Chondrocyte (in vitro differentiated cells): ENCODE results near the gene KCNH5. TPM values are rescaled to one million over a fixed set of nuclear protein-coding genes. Genes with fewer than 3 reads are reported as not detected.

Experiments
- DNase-seq: peaks from one replicate; pipeline ENCODE4 v3.0.0; 2021; ENCODE audit warnings: mixed read lengths, low spot score
- H3K27ac Mint-ChIP-seq: one replicate; pipeline ENCODE4 v1.8.0; 2021; ENCODE audit warnings: mild to moderate bottlenecking, moderate library complexity, mixed read lengths; ENCODE audit not compliant: unreplicated experiment
- H3K27me3 Mint-ChIP-seq: 2 replicates; pipeline ENCODE4 v1.8.0; 2021; ENCODE audit warnings: low read depth, mixed read lengths
- H3K36me3 Mint-ChIP-seq: 2 replicates; pipeline ENCODE4 v1.8.0; 2021; ENCODE audit warnings: low read depth, mixed read lengths
- H3K4me1 Mint-ChIP-seq: 2 replicates; pipeline ENCODE4 v1.8.0; 2021; ENCODE audit warnings: low read depth, mild to moderate bottlenecking, mixed read lengths
- H3K4me3 Mint-ChIP-seq: one replicate; pipeline ENCODE4 v1.8.0; 2021; ENCODE audit warnings: mild to moderate bottlenecking, moderate library complexity, mixed read lengths; ENCODE audit not compliant: unreplicated experiment
- H3K9me3 Mint-ChIP-seq: 2 replicates; pipeline ENCODE4 v1.8.0; 2021; ENCODE audit warnings: low read depth, mixed read lengths
- total RNA-seq: library from RNA; stranded (reverse); gene quantifications from 3 replicates; pipeline ENCODE4 v1.2.1, GENCODE V29; 2021
- TF ChIP-seq, protein P1 (sequence below): fragments of 200-600 bp; sonication (generic); IDR thresholded peaks from 2 replicates; pipeline ENCODE4 v1.5.0; 2021; ENCODE audit warnings: antibody characterized with exemption, mild to moderate bottlenecking, moderate library complexity

The KCNH5 gene
- total RNA-seq, 1 donor from 2014 or later = not detected

DNA sequence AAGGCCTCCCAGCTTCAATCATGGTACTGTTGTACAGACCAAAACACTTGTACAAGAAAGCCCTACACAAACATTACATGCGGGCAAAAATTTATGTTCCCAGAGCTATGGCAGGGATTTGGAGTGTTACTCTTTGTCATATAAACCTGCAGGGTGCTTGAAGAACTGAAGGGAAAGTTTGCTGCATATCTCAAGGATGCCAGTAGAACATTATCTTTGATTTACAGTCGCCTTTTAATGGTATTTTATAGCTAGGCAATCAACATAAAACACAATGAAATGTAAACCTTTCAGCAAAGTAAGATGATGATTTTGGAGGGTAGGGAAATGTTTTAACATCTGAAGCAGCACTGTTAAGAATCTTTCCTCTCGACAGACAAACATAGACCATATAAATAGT is 305.6 kb downstream of the KCNH5 start:
- H3K36me3 Mint-ChIP-seq = no peaks in the 10 kb centered on the region
- TF ChIP-seq, protein P1, sequence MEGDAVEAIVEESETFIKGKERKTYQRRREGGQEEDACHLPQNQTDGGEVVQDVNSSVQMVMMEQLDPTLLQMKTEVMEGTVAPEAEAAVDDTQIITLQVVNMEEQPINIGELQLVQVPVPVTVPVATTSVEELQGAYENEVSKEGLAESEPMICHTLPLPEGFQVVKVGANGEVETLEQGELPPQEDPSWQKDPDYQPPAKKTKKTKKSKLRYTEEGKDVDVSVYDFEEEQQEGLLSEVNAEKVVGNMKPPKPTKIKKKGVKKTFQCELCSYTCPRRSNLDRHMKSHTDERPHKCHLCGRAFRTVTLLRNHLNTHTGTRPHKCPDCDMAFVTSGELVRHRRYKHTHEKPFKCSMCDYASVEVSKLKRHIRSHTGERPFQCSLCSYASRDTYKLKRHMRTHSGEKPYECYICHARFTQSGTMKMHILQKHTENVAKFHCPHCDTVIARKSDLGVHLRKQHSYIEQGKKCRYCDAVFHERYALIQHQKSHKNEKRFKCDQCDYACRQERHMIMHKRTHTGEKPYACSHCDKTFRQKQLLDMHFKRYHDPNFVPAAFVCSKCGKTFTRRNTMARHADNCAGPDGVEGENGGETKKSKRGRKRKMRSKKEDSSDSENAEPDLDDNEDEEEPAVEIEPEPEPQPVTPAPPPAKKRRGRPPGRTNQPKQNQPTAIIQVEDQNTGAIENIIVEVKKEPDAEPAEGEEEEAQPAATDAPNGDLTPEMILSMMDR = no peak
- peaks cover 9% of the 10 kb centered on the region for H3K9me3 Mint-ChIP-seq
- no peak overlapping the region for H3K4me3 Mint-ChIP-seq
- no peaks in the 10 kb centered on the region for H3K4me1 Mint-ChIP-seq
- no peak overlapping the region for H3K27ac Mint-ChIP-seq
- DNase-seq = no peak
- peaks cover 10% of the 10 kb centered on the region for H3K27me3 Mint-ChIP-seq

DNA sequence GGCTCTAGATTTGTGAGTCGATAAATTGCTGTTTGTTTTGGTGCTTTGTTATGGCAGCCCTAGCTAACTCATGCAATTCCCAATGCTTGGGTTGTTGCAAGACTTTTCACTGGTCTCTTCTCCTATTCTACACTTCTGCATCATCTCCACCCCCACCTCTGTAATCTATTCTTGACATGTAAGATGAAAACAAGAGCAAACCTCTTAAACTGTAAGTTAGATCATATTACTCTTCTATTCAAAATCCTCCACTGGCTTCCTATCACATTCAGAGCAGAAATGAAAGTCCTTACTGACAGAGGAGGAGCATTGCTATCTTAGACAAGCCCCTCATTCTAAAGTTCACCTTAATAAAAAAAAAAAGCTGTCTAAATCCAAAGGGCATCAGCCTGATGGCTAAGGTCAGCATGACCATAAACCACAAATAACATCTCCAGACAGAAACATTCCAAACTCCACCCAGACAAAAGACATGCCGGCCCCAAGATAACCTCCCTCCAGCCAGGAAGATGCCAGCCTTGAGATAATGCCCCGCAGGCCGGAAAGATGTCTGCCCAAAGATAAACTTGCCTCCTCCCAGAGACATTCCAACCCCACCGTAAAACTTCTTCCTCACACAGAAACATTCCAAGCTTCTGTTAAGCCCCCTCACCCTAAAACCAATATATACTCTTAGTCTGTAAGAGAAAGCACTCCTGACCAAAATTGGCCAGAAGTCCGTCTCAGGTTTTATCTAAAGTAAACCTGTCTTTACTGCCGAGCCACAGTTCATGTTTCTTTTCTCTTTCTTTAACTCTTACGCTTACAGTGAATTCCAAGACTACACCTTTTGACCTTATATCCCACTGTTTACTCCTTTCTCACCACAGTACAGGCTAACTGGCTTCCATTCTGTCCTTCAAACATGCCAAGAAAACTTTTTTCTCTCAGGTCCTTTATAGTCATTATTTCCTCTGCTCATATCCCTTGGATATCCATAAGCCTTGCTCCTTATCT is 308.9 kb downstream of the KCNH5 start:
- no peaks in the 10 kb centered on the region for H3K4me1 Mint-ChIP-seq
- H3K27me3 Mint-ChIP-seq = peaks cover 8% of the 10 kb centered on the region
- H3K9me3 Mint-ChIP-seq = peaks cover 9% of the 10 kb centered on the region
- no peak for DNase-seq
- no peak overlapping the region for H3K27ac Mint-ChIP-seq
- TF ChIP-seq, protein P1 = no peak
- H3K4me3 Mint-ChIP-seq = no peak overlapping the region
- H3K36me3 Mint-ChIP-seq = no peaks in the 10 kb centered on the region

DNA sequence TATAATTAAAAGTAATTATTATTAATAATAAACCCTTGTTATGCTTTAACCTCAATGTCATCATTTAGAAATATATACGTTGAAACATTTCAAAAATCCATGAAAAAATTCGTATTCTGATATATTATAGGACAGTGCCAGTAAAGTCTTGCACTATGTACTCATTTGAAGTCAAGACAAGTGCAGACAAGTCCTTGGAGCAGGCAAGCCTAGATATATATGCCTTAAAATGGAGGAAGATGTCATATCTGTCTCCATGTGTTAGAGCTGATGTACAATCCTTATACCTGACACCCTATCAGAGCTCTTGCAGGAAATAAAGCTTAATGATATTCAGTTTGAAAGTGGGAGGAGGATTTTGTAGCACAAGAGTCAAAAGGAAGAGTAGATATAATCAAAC is 310.4 kb downstream of the KCNH5 start:
- no peak overlapping the region for H3K27ac Mint-ChIP-seq
- H3K4me3 Mint-ChIP-seq = no peak overlapping the region
- H3K9me3 Mint-ChIP-seq = peaks cover 9% of the 10 kb centered on the region
- DNase-seq = no peak
- H3K27me3 Mint-ChIP-seq = peaks cover 3% of the 10 kb centered on the region
- H3K4me1 Mint-ChIP-seq = no peaks in the 10 kb centered on the region
- no peaks in the 10 kb centered on the region for H3K36me3 Mint-ChIP-seq
- TF ChIP-seq, protein P1 = no peak

DNA sequence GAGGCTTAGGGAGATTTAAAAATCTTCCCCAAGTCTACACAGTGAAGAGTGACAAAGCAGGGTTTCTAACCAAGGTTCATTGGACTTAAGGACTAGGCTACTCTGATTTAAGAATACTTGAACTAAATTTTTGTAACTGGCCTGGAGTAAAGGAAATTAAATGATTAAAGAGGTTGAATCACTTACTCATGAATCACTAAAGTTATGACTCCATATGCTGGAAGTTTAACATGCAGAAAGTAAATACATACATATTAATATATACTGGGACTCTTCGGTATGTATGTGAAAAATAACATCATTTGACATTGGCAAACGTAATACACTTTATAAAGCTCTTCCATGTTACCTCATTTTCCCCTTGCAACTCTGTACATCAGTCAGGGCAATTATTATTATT is 322.9 kb downstream of the KCNH5 start:
- no peak overlapping the region for H3K4me3 Mint-ChIP-seq
- peaks cover 6% of the 10 kb centered on the region for H3K27me3 Mint-ChIP-seq
- H3K9me3 Mint-ChIP-seq = no peaks in the 10 kb centered on the region
- TF ChIP-seq, protein P1 = no peak
- no peaks in the 10 kb centered on the region for H3K4me1 Mint-ChIP-seq
- DNase-seq = no peak
- no peak overlapping the region for H3K27ac Mint-ChIP-seq
- no peaks in the 10 kb centered on the region for H3K36me3 Mint-ChIP-seq

DNA sequence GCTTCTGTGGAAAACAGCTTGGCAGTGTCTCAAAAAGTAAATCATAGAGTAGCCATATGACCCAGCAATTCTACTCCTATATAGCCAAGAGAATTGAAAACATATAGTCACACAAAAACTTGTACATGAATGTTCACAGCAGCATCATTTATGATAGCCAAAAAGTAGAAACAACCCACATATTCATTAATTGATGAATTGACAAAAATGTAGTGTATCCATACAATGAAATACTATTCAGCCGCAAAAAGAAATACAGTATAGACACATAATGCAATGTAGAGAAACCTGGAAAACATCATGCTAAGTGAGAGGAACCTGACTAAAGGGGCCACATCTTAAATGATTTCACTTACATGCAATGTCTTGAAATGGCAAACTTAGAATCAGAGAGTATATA is 326.6 kb downstream of the KCNH5 start:
- DNase-seq = no peak
- TF ChIP-seq, protein P1 = no peak
- Mint-ChIP-seq H3K9me3 (no peaks in the 10 kb centered on the region), H3K4me1 (no peaks in the 10 kb centered on the region), H3K27ac (no peak overlapping the region), H3K4me3 (no peak overlapping the region), H3K27me3 (peaks cover 4% of the 10 kb centered on the region), H3K36me3 (no peaks in the 10 kb centered on the region)
